Measurements from ENCODE around the gene USP2.
A peak's percentile ranks its signal among the peaks of the same experiment; 100 is the strongest.

USP2 gene

GRCh38 chr11:119375337-119376196, 5.9 kb downstream of the USP2 start:
- DNase-seq, result no peak

GRCh38 chr11:119374632-119375336, 6.7 kb downstream of the USP2 start:
- no peak for DNase-seq

- DNase-seq, result peak; percentile 31
Measured at GRCh38 chr11:119373921-119374631, 7.4 kb downstream of the USP2 start.

- no peak for DNase-seq
Measured at GRCh38 chr11:119373059-119373920, 8.2 kb downstream of the USP2 start.

- DNase-seq, result no peak
Measured at GRCh38 chr11:119372260-119373058, 9.0 kb downstream of the USP2 start.

GRCh38 chr11:119371778-119372182, 9.7 kb downstream of the USP2 start:
- no peak for DNase-seq

GRCh38 chr11:119371067-119371601, 10.4 kb downstream of the USP2 start:
- no peak for DNase-seq

- no peak for DNase-seq
Measured at GRCh38 chr11:119370486-119371046, 10.9 kb downstream of the USP2 start.

- no peak for DNase-seq
Measured at GRCh38 chr11:119369132-119369925, 12.2 kb downstream of the USP2 start.

- DNase-seq, result no peak
Measured at GRCh38 chr11:119368121-119369034, 13.1 kb downstream of the USP2 start.

- no peak for DNase-seq
Measured at GRCh38 chr11:119367661-119368120, 13.8 kb downstream of the USP2 start.

GRCh38 chr11:119366690-119367620, 14.5 kb downstream of the USP2 start:
- no peak for DNase-seq

GRCh38 chr11:119365071-119365591, 16.4 kb downstream of the USP2 start:
- no peak for DNase-seq

- peak; percentile 48 for DNase-seq
Measured at GRCh38 chr11:119363851-119364590, 17.5 kb downstream of the USP2 start.

GRCh38 chr11:119363081-119363850, 18.2 kb downstream of the USP2 start:
- DNase-seq, result no peak

- no peak for DNase-seq
Measured at GRCh38 chr11:119362741-119363080, 18.8 kb downstream of the USP2 start.
